NCI-H1417 treated with DMSO at 0.1 percent for 48 hours (cell line): ENCODE data around the gene PLCB3.

Experiments used
- DNase-seq: peaks from one replicate; lab custom pipeline; 2025; lab: John Stamatoyannopoulos, UW

PLCB3 gene

DNA sequence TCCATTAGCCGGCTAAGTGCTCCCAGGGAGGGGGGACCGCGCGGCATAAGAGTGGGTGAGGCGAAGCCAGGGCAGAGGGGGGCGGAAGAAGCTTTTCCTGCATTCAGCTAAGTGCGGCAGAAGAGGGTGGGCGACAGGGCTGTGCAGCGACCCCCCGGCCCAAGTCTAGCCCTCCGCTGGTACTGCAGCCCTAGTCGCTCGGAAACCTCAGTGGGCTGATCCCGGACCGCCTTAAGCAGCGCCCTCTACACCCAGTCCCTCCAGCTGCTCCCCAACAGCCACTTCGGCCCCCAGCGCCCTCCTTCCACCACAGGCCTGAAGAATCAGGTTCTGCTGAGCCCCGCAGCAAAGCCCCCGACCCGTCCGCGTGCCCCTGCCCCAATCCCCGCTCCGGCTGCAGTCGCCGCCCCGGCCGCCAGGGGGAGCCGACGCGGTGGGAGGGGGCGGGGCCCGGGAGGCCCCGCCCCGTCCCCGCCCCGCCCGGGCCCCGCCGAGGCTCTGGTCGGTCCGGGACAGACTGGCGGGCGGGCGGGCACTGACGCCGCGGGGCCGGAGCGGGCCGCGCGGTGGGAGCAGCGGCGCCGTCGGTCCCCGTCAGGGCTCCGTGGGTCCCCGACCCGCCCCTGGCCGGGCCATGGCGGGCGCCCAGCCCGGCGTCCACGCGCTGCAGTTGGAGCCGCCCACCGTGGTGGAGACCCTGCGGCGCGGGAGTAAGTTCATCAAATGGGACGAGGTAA is at the start of gene PLCB3:
Gene PLCB3, plus strand, starts transcription at position 515 of the 737 bp plus-strand sequence. Its CDS starts 120 bp downstream, at position 635.
- no peak for DNase-seq

DNA sequence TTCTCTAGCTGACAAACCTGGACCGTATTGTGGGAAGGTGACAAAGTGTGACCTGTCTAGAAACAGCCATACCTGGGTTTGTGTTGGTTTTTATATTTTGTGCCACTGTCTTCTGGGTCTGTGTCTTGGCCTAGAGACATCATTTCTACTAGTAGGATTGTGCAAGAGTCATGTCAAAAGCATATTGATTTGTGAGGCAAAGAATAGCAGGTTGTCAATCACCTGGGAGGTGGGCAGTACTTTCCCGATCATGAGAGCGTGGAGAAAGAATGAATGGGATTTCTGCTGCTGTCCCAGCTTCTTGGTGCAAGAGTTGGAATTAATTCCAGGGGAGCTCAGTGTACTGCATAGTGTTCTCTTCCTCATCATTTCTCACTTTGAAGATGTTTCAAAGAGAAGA is 49.8 kb upstream of the PLCB3 start:
- no peak for DNase-seq

DNA sequence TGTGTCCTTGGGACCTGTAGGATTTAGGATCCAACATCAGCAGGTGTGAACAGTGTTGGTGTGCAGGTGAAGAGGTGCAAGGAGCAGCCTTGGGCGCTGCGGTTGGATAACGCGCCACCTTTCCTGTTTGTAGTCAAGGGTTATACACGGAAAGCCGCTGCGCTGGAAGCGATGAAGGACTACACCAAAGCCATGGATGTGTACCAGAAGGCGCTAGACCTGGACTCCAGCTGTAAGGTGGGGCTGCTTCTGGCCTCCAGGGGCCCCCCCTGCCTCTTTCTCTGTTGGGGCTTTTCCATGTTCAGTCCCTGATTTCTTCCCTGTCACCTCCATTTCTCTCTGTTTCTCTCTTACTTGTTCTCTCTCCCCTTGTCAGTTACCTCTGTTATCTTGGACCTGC is 48.3 kb upstream of the PLCB3 start:
- no peak for DNase-seq

DNA sequence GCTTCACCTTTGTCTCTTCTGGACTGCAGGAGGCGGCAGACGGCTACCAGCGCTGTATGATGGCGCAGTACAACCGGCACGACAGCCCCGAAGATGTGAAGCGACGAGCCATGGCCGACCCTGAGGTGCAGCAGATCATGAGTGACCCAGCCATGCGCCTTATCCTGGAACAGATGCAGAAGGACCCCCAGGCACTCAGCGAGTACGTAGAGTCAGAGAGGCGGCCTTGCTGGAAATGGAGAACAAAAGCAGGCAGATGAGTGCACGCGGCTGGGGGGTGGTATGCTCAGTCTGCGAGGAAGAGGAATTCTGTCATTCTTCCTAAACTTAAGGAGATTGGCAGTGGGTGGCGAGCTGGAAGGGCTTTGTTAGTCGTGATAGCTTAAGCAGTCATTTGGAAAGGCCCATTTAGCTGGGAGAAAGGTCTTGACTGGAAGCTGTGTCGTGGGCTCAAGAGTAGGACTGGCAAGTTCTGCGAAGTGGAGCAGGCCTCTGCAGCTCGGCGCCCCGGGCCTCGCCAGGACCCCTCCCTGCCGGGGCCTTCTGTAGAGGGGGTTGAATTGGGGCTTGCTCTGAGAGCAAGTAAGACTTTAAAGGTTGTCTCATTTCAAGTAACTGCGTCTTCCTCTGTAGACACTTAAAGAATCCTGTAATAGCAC is 47.8 kb upstream of the PLCB3 start:
- no peak for DNase-seq

DNA sequence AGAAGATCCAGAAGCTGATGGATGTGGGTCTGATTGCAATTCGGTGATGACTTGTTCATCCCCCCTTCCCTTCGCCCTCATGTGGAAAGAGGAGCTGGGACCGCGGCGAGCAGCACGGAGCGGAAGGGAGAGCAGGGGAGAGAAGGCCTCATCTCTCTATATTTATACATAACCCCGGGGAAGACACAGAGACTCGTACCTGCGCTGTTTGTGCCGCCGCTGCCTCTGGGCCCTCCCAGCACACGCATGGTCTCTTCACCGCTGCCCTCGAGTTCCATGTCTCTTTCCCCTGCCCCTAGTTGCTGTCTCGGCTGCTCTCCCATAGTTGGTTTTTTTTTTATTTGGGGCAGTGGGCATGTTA is 47.3 kb upstream of the PLCB3 start:
- no peak for DNase-seq

DNA sequence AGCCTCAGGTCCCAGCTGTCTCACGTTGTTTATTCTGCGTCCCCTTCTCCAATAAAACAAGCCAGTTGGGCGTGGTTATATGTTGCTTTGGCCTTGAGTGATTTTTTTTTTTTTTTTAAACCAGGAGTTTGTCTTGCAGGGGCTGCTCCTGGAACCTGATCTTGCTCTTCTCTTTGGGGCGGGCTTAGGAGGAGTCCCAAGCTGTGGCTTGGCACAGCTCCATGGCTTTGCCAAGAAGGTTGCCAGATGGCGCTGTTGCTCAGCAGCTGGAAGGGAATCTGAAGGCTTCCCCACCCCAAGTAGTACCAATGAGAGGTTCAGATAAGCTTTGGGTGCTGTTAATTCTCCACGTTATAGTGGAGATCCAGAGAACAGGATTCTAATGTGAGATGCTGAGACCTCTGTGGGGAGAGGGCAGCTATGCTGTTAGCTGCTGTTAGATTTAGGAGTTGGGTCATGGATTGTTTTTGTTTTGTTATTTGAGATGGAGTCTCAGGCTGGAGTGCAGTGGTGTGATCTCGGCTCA is 46.8 kb upstream of the PLCB3 start:
- DNase-seq: no peak

DNA sequence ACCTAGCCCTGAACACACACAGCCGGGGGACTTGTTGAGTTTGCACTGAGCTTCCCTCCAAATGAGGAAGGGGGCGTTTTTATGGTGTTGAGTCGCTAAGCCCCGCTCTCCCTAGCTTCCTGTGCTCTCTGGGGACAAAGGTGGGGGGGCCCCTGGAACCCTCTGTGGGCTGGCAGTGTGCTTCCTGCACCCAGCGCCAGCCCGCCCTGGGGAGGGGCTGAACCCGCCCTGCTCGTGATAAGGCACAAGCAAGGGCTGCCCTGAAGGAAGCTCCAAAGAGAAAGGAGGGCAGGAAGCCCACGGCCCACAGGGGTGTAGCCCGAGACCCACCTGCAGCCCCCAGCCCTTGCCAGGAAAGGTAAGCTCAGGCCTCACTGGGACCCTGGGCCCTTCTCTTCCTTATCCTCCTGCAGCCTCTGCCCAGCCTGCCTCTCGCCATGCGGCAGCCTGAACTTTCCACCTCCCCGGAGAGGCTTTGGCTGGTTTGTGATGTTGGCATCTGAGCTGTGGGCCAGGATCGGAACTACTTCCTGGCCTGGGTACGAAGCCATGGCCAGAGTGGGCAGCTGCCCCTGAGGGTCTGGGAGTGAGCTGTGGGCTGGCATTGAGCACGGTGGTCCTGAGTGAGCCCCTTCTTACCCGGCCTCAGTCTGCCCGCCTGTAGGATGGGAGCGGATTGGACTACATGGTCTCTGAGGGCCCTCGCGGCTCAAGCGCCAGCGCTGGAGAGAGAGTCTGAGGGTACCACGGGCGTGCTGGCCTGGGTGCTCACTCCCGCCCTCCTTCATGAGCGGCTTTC is 44.7 kb upstream of the PLCB3 start, which contains the start of gene FERMT3:
Gene FERMT3, plus strand, starts transcription at position 265 of the 799 bp plus-strand sequence. CDS start 644 bp downstream, outside the sequence.
- DNase-seq: no peak

DNA sequence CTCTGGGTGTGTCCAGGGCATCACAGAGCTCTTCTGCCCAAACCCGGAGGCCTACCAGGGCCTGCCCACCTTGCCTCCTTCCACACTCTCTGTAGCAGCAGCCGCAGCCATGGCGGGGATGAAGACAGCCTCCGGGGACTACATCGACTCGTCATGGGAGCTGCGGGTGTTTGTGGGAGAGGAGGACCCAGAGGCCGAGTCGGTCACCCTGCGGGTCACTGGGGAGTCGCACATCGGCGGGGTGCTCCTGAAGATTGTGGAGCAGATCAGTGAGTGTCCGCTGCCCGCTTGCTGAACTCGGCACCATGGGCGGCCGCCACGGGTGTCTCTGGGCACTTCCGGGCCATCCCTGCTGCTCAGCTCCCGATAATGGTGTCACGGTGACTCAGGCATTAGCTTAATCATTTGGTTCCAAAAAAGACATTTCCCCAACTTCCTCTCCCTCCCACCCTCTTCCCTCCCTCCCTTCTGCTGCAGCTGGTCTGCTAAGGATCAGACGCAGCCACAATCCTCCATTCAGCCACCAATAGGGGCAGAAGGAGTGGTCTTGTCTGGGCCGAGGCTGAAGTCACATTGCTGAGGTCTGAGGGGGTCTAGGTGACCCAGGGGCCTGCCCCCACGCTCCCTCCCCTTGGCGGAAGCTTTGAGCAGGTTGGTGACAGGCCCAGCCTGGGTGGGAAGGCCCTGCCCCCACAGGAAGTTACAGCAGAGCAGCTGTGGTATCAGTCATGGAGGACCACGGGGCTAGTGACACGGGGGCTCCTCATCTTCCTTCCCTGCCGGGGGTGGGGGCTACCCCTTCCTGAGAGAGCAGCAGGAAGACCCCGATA is 43.9 kb upstream of the PLCB3 start:
- DNase-seq: no peak

DNA sequence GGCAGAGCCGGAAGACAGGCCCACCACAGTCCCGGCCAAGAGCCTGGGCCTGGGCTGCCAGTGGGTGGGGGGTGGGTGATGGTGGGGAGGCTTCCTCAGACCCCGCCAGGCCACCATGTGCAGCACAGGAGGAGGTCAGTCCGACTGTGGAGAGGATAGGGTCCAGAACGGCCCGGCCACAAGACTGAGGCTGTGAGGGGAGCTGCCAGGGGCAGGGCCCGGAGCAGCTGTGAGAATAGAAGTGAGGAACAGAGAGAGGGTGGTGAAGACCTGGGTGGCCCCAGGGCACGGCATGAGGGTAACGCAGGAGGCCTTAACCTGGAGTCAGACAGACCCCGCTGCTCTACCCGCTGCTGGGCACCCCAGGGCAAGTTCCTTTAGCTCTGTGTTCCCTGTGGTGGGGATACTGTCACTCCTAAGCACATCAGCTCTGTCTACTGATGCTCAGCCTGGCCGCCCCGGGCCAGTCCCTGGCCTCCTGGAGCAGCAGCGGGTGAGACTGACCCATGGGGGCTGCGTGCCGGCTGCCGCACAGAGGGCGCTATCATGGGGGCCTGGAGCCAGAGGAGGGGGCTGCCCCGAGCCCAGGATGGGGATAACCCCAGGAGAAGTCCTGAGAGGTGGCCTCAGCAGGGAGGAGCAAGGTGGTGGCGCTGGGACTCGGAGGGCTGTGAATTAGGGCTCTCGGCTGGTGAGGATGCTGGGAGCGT is 43.1 kb upstream of the PLCB3 start:
- DNase-seq: no peak

DNA sequence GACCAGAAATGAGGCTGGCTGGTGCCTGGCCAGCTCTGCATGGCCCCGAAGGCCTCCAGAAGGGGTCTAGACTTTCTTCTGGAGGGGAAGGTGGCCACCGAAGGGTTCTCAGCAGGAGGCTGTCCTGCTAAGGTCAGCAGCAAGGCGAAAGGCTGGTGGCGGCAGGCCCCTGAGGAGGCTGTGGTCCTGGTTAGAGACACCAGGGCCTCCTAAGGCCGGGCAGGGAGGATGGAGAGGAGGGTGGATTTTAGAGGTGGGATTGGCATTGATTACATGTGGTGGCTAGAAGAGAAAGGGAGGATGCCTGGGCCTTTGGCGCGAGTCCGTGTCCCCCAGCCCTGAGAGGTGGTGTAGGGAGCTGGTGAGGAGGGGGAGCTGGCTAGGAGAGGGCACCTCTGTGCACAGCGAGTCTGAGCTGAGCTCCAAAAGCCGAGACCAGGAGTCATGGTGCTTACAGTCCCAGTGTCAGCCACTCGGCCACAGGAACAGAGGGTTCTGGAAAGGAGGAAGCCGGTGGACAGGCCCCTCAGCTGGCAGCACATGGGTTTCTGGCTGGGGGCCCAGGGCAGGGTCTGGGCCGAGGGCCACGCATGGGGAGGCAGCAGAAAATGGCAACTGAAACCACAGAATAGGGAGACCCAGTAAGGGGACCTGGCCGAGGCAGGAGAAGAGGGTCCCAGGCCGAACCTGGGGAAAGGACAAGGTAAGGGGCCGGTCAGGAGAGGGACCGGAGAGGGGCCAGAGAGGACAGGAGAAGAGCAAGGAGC is 42.4 kb upstream of the PLCB3 start:
- DNase-seq: no peak

DNA sequence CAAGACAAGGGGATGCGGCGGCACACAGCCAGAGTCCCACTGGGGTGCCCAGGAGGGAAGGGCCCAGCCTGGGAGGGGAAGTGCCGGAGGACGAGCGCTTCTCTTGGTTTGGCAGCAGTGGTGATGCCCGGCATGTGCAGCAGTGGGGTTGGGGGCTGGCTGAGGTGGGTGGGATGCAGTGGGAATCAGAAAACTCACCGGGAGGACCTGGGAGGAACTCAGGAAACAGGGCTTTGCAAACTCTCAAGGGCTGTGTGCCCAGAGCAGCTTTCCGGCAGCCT is 41.8 kb upstream of the PLCB3 start:
- DNase-seq: no peak

DNA sequence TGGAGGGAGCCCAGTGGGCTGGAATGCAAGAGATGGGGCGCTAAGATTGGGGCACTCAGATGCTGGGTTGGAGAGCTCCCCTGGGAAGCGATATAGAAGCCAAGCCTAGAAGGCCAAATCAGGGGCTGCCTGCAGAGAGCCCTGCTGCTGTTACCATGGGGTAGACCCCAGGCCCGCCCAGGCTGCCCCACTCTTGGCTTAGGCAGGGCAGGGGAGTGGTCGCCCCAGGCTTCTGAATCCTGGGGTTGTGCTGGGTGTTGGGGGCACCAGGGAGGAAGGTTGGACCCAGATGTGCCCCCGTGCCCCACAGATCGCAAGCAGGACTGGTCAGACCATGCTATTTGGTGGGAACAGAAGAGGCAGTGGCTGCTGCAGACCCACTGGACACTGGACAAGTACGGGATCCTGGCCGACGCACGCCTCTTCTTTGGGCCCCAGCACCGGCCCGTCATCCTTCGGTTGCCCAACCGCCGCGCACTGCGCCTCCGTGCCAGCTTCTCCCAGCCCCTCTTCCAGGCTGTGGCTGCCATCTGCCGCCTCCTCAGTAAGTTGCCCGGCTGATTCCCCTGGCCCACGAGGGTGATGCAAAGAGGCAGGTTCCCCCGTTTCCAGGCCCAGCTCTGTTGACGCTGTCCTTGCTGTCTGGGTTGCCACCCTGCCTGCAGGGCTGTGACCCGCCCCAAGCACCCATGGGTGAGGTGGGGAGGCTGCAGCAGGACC is 40.9 kb upstream of the PLCB3 start:
- DNase-seq: no peak

DNA sequence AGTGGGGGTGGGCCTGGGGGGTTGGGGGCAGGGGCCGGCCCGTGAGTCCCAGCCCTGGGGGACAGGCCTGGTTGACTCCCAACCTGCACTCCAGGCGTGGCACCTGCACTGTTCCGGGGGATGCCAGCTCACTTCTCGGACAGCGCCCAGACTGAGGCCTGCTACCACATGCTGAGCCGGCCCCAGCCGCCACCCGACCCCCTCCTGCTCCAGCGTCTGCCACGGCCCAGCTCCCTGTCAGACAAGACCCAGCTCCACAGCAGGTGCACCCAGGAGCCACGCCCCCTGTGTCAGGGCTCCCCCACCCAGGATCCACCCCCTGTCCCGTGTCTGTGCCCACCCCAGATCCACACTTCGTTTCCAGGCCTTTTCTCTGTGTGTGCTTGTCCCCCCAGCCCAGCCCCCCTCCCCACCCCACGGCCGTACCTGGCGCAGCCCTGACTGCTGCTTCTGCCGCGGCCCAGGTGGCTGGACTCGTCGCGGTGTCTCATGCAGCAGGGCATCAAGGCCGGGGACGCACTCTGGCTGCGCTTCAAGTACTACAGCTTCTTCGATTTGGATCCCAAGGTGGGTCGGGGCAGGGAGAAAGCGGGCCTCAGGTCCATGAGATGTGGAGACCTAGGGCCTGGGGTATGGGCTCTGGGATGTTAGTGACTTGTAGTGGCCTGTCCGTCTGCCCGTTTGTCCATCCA is 40.0 kb upstream of the PLCB3 start:
- DNase-seq: no peak

DNA sequence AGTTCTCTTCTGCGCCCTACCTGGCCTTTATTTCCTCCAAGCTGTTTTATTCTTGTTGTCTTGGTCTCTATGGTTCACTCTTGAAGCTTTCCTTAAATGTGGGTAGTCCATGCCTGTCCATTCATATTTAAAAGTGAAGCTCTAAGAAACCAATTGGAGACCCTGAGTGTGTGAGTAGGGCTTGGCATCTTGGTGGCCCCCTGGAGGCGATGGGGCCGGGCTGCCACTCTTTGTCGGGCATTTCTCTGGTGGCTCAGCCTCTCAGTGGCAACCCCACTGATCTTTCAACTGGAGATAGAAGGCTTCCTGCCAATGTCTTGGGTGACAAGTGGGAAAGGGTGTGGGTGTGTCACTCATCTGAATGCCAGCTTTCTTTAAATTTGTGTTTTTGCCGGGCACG is 34.5 kb upstream of the PLCB3 start:
- DNase-seq: no peak

DNA sequence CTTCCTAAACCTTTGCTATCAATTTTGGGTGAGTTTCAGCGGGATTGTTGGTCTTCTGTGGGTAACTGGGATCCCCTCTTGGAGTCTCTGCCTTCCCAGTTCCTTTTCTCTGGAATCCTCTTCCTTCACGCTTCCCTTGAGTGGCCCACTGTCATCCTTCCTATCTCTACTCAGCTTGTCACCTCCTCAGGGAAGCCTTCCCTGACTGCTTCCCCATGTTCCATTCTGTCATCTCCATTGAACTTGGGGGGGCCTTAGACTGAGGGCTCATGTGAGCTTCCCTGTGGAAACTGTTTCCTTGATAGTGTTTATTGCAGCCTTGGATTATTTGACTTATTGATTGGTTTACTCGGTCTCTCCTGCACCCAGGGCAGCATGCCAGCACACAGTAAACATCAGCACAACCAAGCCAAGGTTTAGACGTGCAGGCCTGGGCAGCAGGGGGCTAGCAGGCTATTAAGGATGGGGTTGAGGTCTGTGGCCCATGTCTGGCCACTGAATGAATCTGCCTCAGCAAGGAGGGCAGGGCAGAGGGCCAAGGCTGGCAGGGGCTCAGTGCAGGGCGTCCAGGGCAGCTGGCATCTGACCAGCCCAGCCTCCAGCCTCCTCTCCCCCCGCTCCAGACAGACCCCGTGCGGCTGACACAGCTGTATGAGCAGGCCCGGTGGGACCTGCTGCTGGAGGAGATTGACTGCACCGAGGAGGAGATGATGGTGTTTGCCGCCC is 32.5 kb upstream of the PLCB3 start:
- DNase-seq: no peak

DNA sequence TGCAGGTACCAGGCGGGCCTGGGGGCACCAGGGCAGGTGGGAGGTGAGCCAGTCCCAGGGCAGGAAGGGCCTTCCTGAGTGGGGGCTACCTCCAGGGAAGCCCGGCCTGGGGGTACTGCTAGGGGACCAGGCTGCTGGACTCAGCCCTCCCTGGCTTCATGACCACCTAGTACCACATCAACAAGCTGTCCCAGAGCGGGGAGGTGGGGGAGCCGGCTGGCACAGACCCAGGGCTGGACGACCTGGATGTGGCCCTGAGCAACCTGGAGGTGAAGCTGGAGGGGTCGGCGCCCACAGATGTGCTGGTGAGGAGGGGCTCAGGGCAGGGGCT is 32.0 kb upstream of the PLCB3 start:
- no peak for DNase-seq

DNA sequence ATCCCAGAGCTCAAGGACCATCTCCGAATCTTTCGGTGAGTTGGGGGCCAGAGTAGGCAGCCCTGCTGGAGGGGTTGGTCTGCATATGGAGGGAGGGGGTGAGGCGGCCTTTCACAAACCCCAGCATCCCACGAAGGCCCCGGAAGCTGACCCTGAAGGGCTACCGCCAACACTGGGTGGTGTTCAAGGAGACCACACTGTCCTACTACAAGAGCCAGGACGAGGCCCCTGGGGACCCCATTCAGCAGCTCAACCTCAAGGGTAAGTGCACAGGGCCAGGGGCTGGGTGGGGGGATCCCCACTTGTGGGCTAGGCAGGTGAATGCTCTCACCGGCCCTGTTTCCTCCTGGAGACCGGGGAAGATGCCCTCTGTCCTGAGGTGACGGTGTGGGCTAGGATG is 31.6 kb upstream of the PLCB3 start:
- DNase-seq: no peak

DNA sequence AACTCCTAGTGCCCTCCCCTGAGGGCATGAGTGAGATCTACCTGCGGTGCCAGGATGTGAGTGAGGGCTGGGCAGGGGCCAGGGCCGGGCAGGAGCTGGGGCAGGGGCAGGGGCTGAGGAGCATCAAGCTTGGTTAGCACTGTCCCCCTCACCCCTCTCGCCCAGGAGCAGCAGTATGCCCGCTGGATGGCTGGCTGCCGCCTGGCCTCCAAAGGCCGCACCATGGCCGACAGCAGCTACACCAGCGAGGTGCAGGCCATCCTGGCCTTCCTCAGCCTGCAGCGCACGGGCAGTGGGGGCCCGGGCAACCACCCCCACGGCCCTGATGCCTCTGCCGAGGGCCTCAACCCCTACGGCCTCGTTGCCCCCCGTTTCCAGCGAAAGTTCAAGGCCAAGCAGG is 31.1 kb upstream of the PLCB3 start:
- DNase-seq: no peak

DNA sequence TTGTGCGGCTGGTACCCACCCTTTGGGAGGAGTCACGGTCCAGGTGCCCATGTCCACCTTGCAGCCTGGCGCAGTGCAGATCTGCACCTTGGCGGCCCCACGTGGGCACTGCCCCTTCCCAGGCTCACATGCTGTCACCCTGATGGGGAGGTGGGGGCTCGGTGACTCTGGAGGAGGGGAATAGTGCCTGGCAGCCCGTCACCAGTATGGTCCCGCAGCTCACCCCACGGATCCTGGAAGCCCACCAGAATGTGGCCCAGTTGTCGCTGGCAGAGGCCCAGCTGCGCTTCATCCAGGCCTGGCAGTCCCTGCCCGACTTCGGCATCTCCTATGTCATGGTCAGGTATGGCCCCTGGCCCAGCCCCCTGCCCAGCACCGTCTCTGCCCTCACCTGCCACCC is 30.5 kb upstream of the PLCB3 start:
- no peak for DNase-seq
